Right renal pelvis (tissue), 4 donors: Measurements from ENCODE around the gene RTL3. TPM values are rescaled to one million over a fixed set of nuclear protein-coding genes. Genes with fewer than 3 reads are reported as not detected.

Experiments used
- DNase-seq, 4 donors: peaks; one replicate each; pipeline ENCODE4 v3.0.0-alpha.2; 2013; ENCODE audit warnings: low read depth in 4 of 4, low spot score in 3 of 4, missing footprints in 1 of 4
- polyA plus RNA-seq, 4 donors: library from polyadenylated mRNA; unstranded; fragments of 120-200 nt; gene quantifications; one replicate each; pipeline ENCODE4 v1.2.1, GENCODE V29; 2013; ENCODE audit not compliant: insufficient read length in 4 of 4

The RTL3 gene
- polyA plus RNA-seq, 4 donors = 0.03 TPM; not detected in 3

GRCh38 chrX:78622831-78623230, 36.3 kb downstream of the RTL3 start:
- DNase-seq = no peak

- no peak for DNase-seq
Observed at GRCh38 chrX:78619834-78620233, 39.3 kb downstream of the RTL3 start.

- no peak for DNase-seq
Observed at GRCh38 chrX:78618987-78619386, 40.1 kb downstream of the RTL3 start.

GRCh38 chrX:78614264-78614663, 44.9 kb downstream of the RTL3 start:
- no peak for DNase-seq

Other genes with a start within 250 kb of the RTL3 start
- gene LPAR4, start 88.4 kb upstream of the RTL3 start, polyA plus RNA-seq = 10 to 100 TPM; 13.3 to 21.1 (median 20.7) TPM